Pancreas (tissue), 10 donors: ENCODE results near the gene HCN1. TPM values are rescaled to one million over a fixed set of nuclear protein-coding genes. Genes with fewer than 3 reads are reported as not detected.
"Not testable (repeated sequence)": the region's sequence is repeated elsewhere in the genome, so short reads cannot be mapped to it uniquely, and the experiment has no call there.

ENCODE experiments used
- ATAC-seq, 4 donors: fragments of 200-7000 bp; cut with Tn5 transposase; one replicate each; pipeline versions ENCODE4 v1.8.0 to v1.9.1; 2020; ENCODE audit warnings: mild to moderate bottlenecking in 4 of 4, moderate library complexity in 4 of 4
- DNase-seq, 6 donors: peaks; one replicate each; pipeline ENCODE4 v3.0.0-alpha.2; 2020
- FAIRE-seq: peaks from 2 replicates; lab custom pipeline; 2012; peaks lifted over from hg19 to GRCh38; lab: Jason Lieb, UNC
- H3K27ac ChIP-seq, 4 donors: fragments of 200-600 bp; sonication (generic); 1 replicate in 3 of 4; 2 replicates in 1 of 4; pipeline versions ENCODE4 v1.5.0 to v1.8.0; 2020
- H3K27me3 ChIP-seq, 4 donors: fragments of 200-600 bp; one replicate each; pipeline ENCODE4 v1.8.0; 2021
- H3K36me3 ChIP-seq, 3 donors: fragments of 200-600 bp; sonication (generic) in 1 of 3; one replicate each; pipeline versions ENCODE4 v1.5.0 to v1.8.0; 2020 to 2021
- H3K4me1 ChIP-seq, 3 donors: fragments of 200-600 bp; one replicate each; pipeline ENCODE4 v1.8.0; 2021
- H3K4me3 ChIP-seq, 4 donors: fragments of 200-600 bp; sonication (generic) in 2 of 4; one replicate each; pipeline versions ENCODE4 v1.5.0 to v1.8.0; 2020 to 2021
- H3K9me3 ChIP-seq, 4 donors: fragments of 200-600 bp; one replicate each; pipeline ENCODE4 v1.8.0; 2021
- CTCF ChIP-seq, 4 donors: fragments of 200-600 bp; sonication (generic) in 3 of 4; IDR thresholded peaks; one replicate each; pipeline versions ENCODE4 v1.5.0 to v1.8.0; 2021; ENCODE audit warnings: antibody characterized with exemption in 4 of 4
- WGBS, 2 donors: extraction: QIAGEN DNeasy Blood & Tissue Kit; methylation state at CpG; one replicate each; pipeline ENCODE4 v1.1.7; 2013; 5-methylcytosine and 5-hydroxymethylcytosine counted together
- intact Hi-C, 3 donors: fragments of 100-400 bp; cut with DNase I; formaldehyde crosslinking; loops; one replicate each; pipeline versions ENCODE4 v1.11.1 to v1.14.2; 2022
- polyA plus RNA-seq, 2 donors: library from polyadenylated mRNA; stranded (reverse); fragments of 200-250 nt; gene quantifications; one replicate each; pipeline ENCODE4 v1.2.3, GENCODE V29; 2013
- total RNA-seq, 6 donors: library from RNA; stranded (reverse); fragmentation: NEBNext Ultra II Directional in 4 of 6; extraction: Animal tissue kit (Norgen Biotek cat#: 25700) in 4 of 6; gene quantifications; one replicate each; pipeline versions ENCODE4 v1.2.1 to v1.2.4, GENCODE V29; 2021 to 2023
- donor health status: healthy with polysubstance abuse.
- donor health status: DM: no; HTN: no; CAD: no; lungs with moderate emphysema.
- donor health status: DM: no; HTN: no; CAD: no.
- donor health status: control.
- donor health status: control.
- donor health status: Bipolar disorder and iron deficiency.
- donor health status: DM: yes; HTN: yes; CAD: no.
- donor health status: DM: no; HTN: no; CAD: no.
- donor health status: DM: no; HTN: no; CAD: no.
- donor health status: DM: yes; HTN: yes; CAD: no.

Gene HCN1
- total and polyA plus RNA-seq, 8 donors = 0.08 to 1.5 (median 0.33) TPM

- no peaks in the 10 kb centered on the region for H3K27me3 ChIP-seq
- WGBS, 2 donors = 18 to 25% methylated on average over 3 of the region's 3 CpGs
- no peak for TF ChIP-seq CTCF (IDR thresholded peaks at IDR 0.05)
- ATAC-seq (peak; percentile 95 to 99 (median 97)), FAIRE-seq (no peak), DNase-seq (no peak)
- H3K4me3 ChIP-seq = no peak overlapping the region
- H3K9me3 ChIP-seq = no peaks in the 10 kb centered on the region
- intact Hi-C loops = no loop called here
- no peaks in the 10 kb centered on the region for H3K36me3 ChIP-seq
- H3K27ac ChIP-seq = peak overlapping the region in 2 of 4 donors; percentile 14 to 37
- H3K4me1 ChIP-seq = peaks cover 0 to 13% (median 6%) of the 10 kb centered on the region in 3 donors
These were observed 204.8 kb downstream of the HCN1 start for GRCh38 chr5:45491368-45491767.

- ATAC-seq (peak in 1 of 4 donors; percentile 31), DNase-seq (no peak), FAIRE-seq (no peak)
- no peaks in the 10 kb centered on the region for H3K27me3 ChIP-seq
- intact Hi-C loops = no loop called here
- H3K36me3 ChIP-seq = no peaks in the 10 kb centered on the region
- H3K4me3 ChIP-seq = no peak overlapping the region
- WGBS, 2 donors = 60 to 69% methylated on average over 2 of the region's 2 CpGs
- no peak for TF ChIP-seq CTCF (IDR thresholded peaks at IDR 0.05)
- H3K27ac ChIP-seq = no peak overlapping the region
- no peaks in the 10 kb centered on the region for H3K9me3 ChIP-seq
- H3K4me1 ChIP-seq = no peaks in the 10 kb centered on the region
These were observed 211.4 kb downstream of the HCN1 start for GRCh38 chr5:45484781-45485180.

- intact Hi-C loops = no loop called here
- FAIRE-seq = no peak
- Histone ChIP-seq H3K9me3 (no peaks in the 10 kb centered on the region), H3K4me3 (no peak overlapping the region), H3K27me3 (no peaks in the 10 kb centered on the region), H3K36me3 (no peaks in the 10 kb centered on the region), H3K4me1 (no peaks in the 10 kb centered on the region), H3K27ac (no peak overlapping the region)
- no peak for TF ChIP-seq CTCF (IDR thresholded peaks at IDR 0.05)
- peak in 3 of 6 donors; percentile 13 to 23 (median 19) for DNase-seq
- 51 to 62% methylated on average over 4 of the region's 4 CpGs for WGBS, 2 donors
- peak; percentile 64 to 95 (median 90) for ATAC-seq
These were observed 242.1 kb downstream of the HCN1 start for GRCh38 chr5:45454114-45454513.

- H3K27me3 ChIP-seq, H3K9me3 ChIP-seq, intact Hi-C loops, DNase-seq, H3K4me1 ChIP-seq, FAIRE-seq, ATAC-seq, H3K4me3 ChIP-seq, H3K36me3 ChIP-seq, H3K27ac ChIP-seq: not testable (repeated sequence)
- WGBS, 2 donors = 93 to 95% methylated on average over 15 of the region's 15 CpGs
These were observed 251.3 kb downstream of the HCN1 start for GRCh38 chr5:45444856-45445255.

GRCh38 chr5:45440466-45440865 lies 255.7 kb downstream of the HCN1 start:
- no peak overlapping the region for H3K27ac ChIP-seq
- H3K27me3 ChIP-seq = no peaks in the 10 kb centered on the region
- ATAC-seq (peak in 1 of 4 donors; percentile 67), DNase-seq (no peak), FAIRE-seq (no peak)
- H3K4me3 ChIP-seq = no peak overlapping the region
- WGBS, 2 donors = 34 to 44% methylated on average over 1 of the region's 1 CpG
- TF ChIP-seq CTCF (IDR thresholded peaks at IDR 0.05) = no peak
- H3K36me3 ChIP-seq = no peaks in the 10 kb centered on the region
- H3K9me3 ChIP-seq = no peaks in the 10 kb centered on the region
- intact Hi-C loops = no loop called here
- H3K4me1 ChIP-seq = no peaks in the 10 kb centered on the region
